ENCODE measurements around the gene MSI2. TPM values are rescaled to one million over a fixed set of nuclear protein-coding genes. Genes with fewer than 3 reads are reported as not detected.

The MSI2 gene
- total RNA-seq, 4 donors from 2014 or later, result 15.9 to 22.9 (median 17.0) TPM

DNA sequence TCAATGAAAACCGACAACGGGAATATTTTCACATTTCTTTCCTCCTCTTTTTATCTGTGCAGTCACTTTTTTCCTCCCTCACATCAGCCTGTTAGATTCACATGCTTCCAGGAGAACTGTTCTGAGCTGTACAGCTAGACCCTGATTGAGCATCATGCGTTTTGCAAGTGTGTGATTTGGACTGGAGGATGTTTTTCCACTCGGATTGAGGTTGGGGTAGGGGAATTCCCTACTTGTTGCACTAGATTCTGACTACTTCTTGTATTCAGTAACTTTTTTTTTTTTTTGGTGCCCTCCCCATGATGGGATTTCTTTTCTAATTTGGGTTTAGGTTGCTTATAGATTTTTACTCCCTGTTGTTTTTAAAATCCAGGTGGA is 4.8 kb downstream of the MSI2 start:
- Histone ChIP-seq H3K4me1 (peaks cover 7 to 32% (median 10%) of the 10 kb centered on the region in 3 donors), H3K4me3 (no peak overlapping the region), H3K36me3 (peaks cover 0 to 54% (median 9%) of the 10 kb centered on the region in 3 donors), H3K27me3 (no peaks in the 10 kb centered on the region), H3K27ac (no peak overlapping the region), H3K9me3 (no peaks in the 10 kb centered on the region)
- no peak for DNase-seq
- 61 to 71% methylated on average over 4 of the region's 4 CpGs for WGBS, 2 donors
- intact Hi-C loops (cut with DNase I), result loop anchor here (10.0 kb wide), 1 partner anchor 174 kb away; no protein-coding TSS in a partner anchor
- TF ChIP-seq, protein P1, sequence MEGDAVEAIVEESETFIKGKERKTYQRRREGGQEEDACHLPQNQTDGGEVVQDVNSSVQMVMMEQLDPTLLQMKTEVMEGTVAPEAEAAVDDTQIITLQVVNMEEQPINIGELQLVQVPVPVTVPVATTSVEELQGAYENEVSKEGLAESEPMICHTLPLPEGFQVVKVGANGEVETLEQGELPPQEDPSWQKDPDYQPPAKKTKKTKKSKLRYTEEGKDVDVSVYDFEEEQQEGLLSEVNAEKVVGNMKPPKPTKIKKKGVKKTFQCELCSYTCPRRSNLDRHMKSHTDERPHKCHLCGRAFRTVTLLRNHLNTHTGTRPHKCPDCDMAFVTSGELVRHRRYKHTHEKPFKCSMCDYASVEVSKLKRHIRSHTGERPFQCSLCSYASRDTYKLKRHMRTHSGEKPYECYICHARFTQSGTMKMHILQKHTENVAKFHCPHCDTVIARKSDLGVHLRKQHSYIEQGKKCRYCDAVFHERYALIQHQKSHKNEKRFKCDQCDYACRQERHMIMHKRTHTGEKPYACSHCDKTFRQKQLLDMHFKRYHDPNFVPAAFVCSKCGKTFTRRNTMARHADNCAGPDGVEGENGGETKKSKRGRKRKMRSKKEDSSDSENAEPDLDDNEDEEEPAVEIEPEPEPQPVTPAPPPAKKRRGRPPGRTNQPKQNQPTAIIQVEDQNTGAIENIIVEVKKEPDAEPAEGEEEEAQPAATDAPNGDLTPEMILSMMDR (IDR thresholded peaks at IDR 0.05), result no peak
- TF ChIP-seq POLR2A (IDR thresholded peaks at IDR 0.05), result no peak

DNA sequence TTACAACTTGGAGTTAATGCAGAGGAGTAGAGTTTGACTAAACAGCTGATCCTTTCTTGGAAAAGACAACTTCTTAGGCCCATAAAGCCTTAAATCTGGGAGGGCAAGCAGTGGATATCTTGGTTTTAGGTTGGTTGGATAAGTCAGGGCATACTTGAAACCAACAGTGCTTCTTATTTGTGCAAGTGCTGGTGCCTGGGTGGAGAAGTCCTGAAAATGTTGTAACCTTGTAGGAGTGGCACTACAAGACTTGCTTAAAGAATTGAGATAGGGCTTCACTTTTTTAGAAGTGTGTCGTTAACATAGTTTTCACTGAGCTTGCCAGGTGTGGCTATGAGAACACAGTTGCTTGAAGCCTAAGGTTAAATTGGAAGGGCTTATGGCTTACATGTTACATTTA is 6.2 kb downstream of the MSI2 start:
- TF ChIP-seq, protein P1 (IDR thresholded peaks at IDR 0.05), result no peak
- no peak for TF ChIP-seq POLR2A (IDR thresholded peaks at IDR 0.05)
- H3K36me3 ChIP-seq, result peaks cover 0 to 68% (median 9%) of the 10 kb centered on the region in 3 donors
- WGBS, 2 donors, result 83 to 92% methylated on average over 1 of the region's 1 CpG
- no peaks in the 10 kb centered on the region for H3K9me3 ChIP-seq
- peaks cover 7 to 29% (median 10%) of the 10 kb centered on the region in 3 donors for H3K4me1 ChIP-seq
- intact Hi-C loops (cut with DNase I), result loop anchor here (10.0 kb wide), 1 partner anchor 172 kb away; no protein-coding TSS in a partner anchor
- H3K4me3 ChIP-seq, result no peak overlapping the region
- H3K27me3 ChIP-seq, result no peaks in the 10 kb centered on the region
- no peak for DNase-seq
- H3K27ac ChIP-seq, result no peak overlapping the region

DNA sequence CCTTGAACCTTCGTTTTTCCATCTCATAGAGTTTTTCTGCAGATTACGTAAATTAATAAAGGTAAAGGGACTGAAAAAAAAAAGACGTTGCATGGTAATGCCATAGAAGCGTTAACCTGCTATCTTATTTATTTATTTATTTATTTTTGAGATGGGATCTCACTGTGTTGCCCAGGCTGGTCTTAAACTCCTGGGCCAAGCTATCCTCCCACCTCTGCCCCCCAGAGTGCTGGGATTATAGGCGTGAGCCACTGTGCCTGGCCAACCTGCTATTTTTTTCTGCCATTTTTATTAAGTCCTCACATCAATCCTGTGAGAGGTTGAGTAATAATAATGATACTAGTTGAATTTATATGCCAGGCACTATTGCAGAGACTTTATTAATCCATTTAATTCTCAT is 7.9 kb downstream of the MSI2 start:
- WGBS, 2 donors, result 94 to 97% methylated on average over 5 of the region's 5 CpGs
- intact Hi-C loops (cut with DNase I), result loop anchor here (10.0 kb wide), 1 partner anchor 171 kb away; no protein-coding TSS in a partner anchor
- TF ChIP-seq, protein P1 (IDR thresholded peaks at IDR 0.05), result no peak
- no peak for TF ChIP-seq POLR2A (IDR thresholded peaks at IDR 0.05)

DNA sequence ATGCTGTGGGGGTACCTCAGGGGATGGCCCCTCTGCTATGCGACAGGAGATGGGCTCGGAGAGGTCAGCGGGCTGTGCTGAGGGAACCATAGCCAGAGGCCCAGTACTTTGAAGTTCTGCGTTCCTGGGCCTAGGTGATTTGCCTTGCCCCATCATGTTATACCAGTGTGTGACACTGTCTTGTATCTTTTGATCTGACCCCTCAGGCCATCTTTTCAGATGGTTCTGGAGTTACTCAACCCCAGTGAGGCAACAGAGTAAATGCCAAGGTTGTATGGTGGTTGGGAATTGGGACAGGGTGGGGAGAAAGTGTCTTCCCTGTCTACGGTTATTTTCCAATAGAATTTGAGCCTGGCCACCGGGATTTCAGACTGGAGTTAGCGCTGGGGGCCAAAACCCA is 8.5 kb downstream of the MSI2 start:
- H3K27ac ChIP-seq, result no peak overlapping the region
- H3K4me3 ChIP-seq, result no peak overlapping the region
- H3K36me3 ChIP-seq, result peaks cover 0 to 85% (median 14%) of the 10 kb centered on the region in 3 donors
- no peak for TF ChIP-seq POLR2A (IDR thresholded peaks at IDR 0.05)
- TF ChIP-seq, protein P1 (IDR thresholded peaks at IDR 0.05), result no peak
- no peaks in the 10 kb centered on the region for H3K9me3 ChIP-seq
- peaks cover 0 to 7% (median 0%) of the 10 kb centered on the region in 3 donors for H3K4me1 ChIP-seq
- 72 to 93% methylated on average over 7 of the region's 7 CpGs for WGBS, 2 donors
- intact Hi-C loops (cut with DNase I), result loop anchor here (10.0 kb wide), 1 partner anchor 170 kb away; no protein-coding TSS in a partner anchor
- H3K27me3 ChIP-seq, result no peaks in the 10 kb centered on the region
- no peak for DNase-seq

More for the DNA sequence above, 7.9 kb downstream of the MSI2 start:
- peaks cover 0 to 12% (median 0%) of the 10 kb centered on the region in 3 donors for H3K4me1 ChIP-seq
- H3K9me3 ChIP-seq, result no peaks in the 10 kb centered on the region
- H3K27me3 ChIP-seq, result no peaks in the 10 kb centered on the region
- DNase-seq, result no peak
- peaks cover 0 to 80% (median 14%) of the 10 kb centered on the region in 3 donors for H3K36me3 ChIP-seq
- no peak overlapping the region for H3K4me3 ChIP-seq
- H3K27ac ChIP-seq, result no peak overlapping the region

DNA sequence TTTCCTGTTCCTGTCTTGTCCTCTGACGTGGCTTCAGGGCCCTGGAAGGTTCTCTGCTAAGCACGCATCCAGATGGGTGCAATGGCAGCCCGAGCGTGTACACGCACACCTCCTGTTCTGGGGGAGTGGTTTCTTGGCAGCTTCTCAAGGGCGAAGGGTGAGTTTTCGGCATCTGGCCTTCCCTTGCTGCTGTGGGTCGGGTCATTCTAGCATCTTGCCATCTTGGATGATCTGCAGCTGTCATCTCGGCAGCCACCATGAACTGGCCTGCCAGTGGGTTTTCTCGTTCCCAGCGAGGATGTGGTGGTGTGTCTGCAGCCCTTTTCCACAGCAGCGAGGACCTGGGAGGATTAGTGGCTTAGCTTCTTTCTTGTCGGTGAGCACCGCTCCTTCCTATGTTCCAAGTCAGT is 10.6 kb downstream of the MSI2 start:
- Histone ChIP-seq H3K27ac (no peak overlapping the region), H3K4me1 (no peaks in the 10 kb centered on the region), H3K4me3 (no peak overlapping the region), H3K9me3 (no peaks in the 10 kb centered on the region), H3K36me3 (peaks cover 0 to 92% (median 14%) of the 10 kb centered on the region in 3 donors), H3K27me3 (no peaks in the 10 kb centered on the region)
- intact Hi-C loops (cut with DNase I), result loop anchor here (10.0 kb wide), 1 partner anchor 168 kb away; no protein-coding TSS in a partner anchor
- TF ChIP-seq, protein P1 (IDR thresholded peaks at IDR 0.05), result no peak
- TF ChIP-seq POLR2A (IDR thresholded peaks at IDR 0.05), result no peak
- 90 to 95% methylated on average over 6 to 13 of the region's 14 CpGs for WGBS, 2 donors
- DNase-seq, result no peak
